SK-N-SH treated with all-trans-retinoic acid at 6 μM for 48 hours (cell line): ENCODE measurements around the gene BMF.
A peak's percentile ranks its signal among the peaks of the same experiment; 100 is the strongest.
"Not testable (repeated sequence)": the region's sequence is repeated elsewhere in the genome, so short reads cannot be mapped to it uniquely, and the experiment has no call there.

Source experiments
- ATAC-seq: fragments of 200-7000 bp; cut with Tn5 transposase; 3 replicates; pipeline ENCODE4 v1.9.1; 2020; ENCODE audit warnings: mild to moderate bottlenecking, moderate library complexity
- ARNTL ChIP-seq: fragments of 450-650 bp; formaldehyde crosslinking; IDR thresholded peaks from 2 replicates; pipeline ENCODE4 v1.5.0; 2020; ENCODE audit warnings: low read depth, mild to moderate bottlenecking, moderate library complexity, borderline replicate concordance
- CSDC2 ChIP-seq: fragments of 250-450 bp; sonication (Bioruptor Pico); IDR thresholded peaks from 2 replicates; pipeline ENCODE4 v1.5.0; 2020; ENCODE audit warnings: mild to moderate bottlenecking, moderate library complexity
- ESRRG ChIP-seq: fragments of 250-450 bp; sonication (Bioruptor Pico); IDR thresholded peaks from 2 replicates; pipeline ENCODE4 v1.6.1; 2021; ENCODE audit warnings: mild to moderate bottlenecking
- GLIS3 ChIP-seq: fragments of 250-450 bp; sonication (Bioruptor Pico); IDR thresholded peaks from 2 replicates; pipeline ENCODE4 v1.5.0; 2020; ENCODE audit warnings: mild to moderate bottlenecking, moderate library complexity
- ISL1 ChIP-seq: fragments of 250-450 bp; sonication (Bioruptor Pico); IDR thresholded peaks from 2 replicates; pipeline ENCODE4 v2.1.2; 2022; ENCODE audit warnings: mild to moderate bottlenecking, moderate library complexity
- OSR1 ChIP-seq: fragments of 250-450 bp; sonication (Bioruptor Pico); IDR thresholded peaks from 2 replicates; pipeline ENCODE4 v1.8.0; 2022; ENCODE audit warnings: moderate library complexity, mild to moderate bottlenecking, inconsistent platforms
- PPARA ChIP-seq: fragments of 250-450 bp; sonication (Bioruptor Pico); IDR thresholded peaks from 2 replicates; pipeline ENCODE4 v1.5.0; 2020; ENCODE audit warnings: mild to moderate bottlenecking, borderline replicate concordance
- RARB ChIP-seq: fragments of 250-450 bp; sonication (Bioruptor Pico); IDR thresholded peaks from 2 replicates; pipeline ENCODE4 v1.8.0; 2021; ENCODE audit warnings: mild to moderate bottlenecking, moderate library complexity
- TCF4 ChIP-seq: fragments of 250-450 bp; sonication (Bioruptor Pico); IDR thresholded peaks from 2 replicates; pipeline ENCODE4 v1.8.0; 2021; ENCODE audit warnings: mild to moderate bottlenecking, moderate library complexity, borderline replicate concordance
- ZFP3 ChIP-seq: fragments of 250-450 bp; sonication (Bioruptor Pico); IDR thresholded peaks from 2 replicates; pipeline ENCODE4 v1.5.0; 2020; ENCODE audit warnings: mild to moderate bottlenecking, moderate library complexity
- ZFP30 ChIP-seq: fragments of 450-650 bp; formaldehyde crosslinking; IDR thresholded peaks from 2 replicates; pipeline ENCODE4 v1.5.0; 2022; ENCODE audit warnings: mild to moderate bottlenecking, moderate library complexity
- ZNF565 ChIP-seq: fragments of 450-650 bp; formaldehyde crosslinking; conservative IDR thresholded peaks from 2 replicates; pipeline ENCODE4 v1.5.0; 2020; ENCODE audit warnings: low read depth, mild to moderate bottlenecking, moderate library complexity
- ZNF70 ChIP-seq: fragments of 450-650 bp; formaldehyde crosslinking; IDR thresholded peaks from 2 replicates; pipeline ENCODE4 v1.5.0; 2020; ENCODE audit warnings: mild to moderate bottlenecking, moderate library complexity
- ZNF8 ChIP-seq: fragments of 450-650 bp; formaldehyde crosslinking; IDR thresholded peaks from 2 replicates; pipeline ENCODE4 v1.5.0; 2020; ENCODE audit warnings: mild to moderate bottlenecking, moderate library complexity
- TF ChIP-seq, protein P1 (sequence below): fragments of 250-450 bp; sonication (Bioruptor Pico); IDR thresholded peaks from 2 replicates; pipeline ENCODE4 v1.8.0; 2021; ENCODE audit warnings: low read depth, mild to moderate bottlenecking, moderate library complexity, borderline replicate concordance
- TF ChIP-seq, protein P2 (sequence below): fragments of 250-450 bp; sonication (Bioruptor Pico); IDR thresholded peaks from 2 replicates; pipeline ENCODE4 v1.5.1; 2021; ENCODE audit warnings: mild to moderate bottlenecking, moderate library complexity
- TF ChIP-seq, protein P3 (sequence below): fragments of 250-450 bp; sonication (Bioruptor Pico); IDR thresholded peaks from 2 replicates; pipeline ENCODE4 v1.8.0; 2020; ENCODE audit warnings: mild to moderate bottlenecking, moderate library complexity, borderline replicate concordance

BMF gene

DNA sequence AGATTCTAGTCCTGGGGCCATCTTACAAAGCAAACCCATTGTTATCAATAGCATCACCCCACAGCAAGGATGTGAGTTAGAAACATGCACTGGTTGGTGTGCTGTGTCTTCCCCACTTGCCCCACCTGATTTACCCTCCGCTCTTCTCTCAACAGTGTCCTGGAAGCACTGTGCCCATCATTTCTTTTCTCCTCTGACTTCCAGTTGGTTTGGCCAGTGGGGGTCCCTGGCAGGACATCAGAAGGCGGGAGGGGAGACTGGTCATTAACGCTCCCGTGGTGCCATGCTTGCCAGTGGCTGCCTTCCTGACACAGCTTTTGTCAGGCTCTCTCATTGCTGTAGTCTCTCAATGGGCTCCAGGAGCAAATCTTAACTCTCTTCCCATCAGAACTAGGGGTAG lies 40.7 kb upstream of the BMF start:
- no peak for ATAC-seq
- TF ChIP-seq GLIS3 (CRISPR knock-in tag) (no peak), RARB (CRISPR knock-in tag) (no peak), OSR1 (no peak), ESRRG (CRISPR knock-in tag) (no peak), ARNTL (CRISPR knock-in tag) (no peak)
- TF ChIP-seq, protein P1, sequence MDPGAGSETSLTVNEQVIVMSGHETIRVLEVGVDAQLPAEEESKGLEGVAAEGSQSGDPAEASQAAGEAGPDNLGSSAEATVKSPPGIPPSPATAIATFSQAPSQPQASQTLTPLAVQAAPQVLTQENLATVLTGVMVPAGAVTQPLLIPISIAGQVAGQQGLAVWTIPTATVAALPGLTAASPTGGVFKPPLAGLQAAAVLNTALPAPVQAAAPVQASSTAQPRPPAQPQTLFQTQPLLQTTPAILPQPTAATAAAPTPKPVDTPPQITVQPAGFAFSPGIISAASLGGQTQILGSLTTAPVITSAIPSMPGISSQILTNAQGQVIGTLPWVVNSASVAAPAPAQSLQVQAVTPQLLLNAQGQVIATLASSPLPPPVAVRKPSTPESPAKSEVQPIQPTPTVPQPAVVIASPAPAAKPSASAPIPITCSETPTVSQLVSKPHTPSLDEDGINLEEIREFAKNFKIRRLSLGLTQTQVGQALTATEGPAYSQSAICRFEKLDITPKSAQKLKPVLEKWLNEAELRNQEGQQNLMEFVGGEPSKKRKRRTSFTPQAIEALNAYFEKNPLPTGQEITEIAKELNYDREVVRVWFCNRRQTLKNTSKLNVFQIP (CRISPR knock-in tag) = no peak

DNA sequence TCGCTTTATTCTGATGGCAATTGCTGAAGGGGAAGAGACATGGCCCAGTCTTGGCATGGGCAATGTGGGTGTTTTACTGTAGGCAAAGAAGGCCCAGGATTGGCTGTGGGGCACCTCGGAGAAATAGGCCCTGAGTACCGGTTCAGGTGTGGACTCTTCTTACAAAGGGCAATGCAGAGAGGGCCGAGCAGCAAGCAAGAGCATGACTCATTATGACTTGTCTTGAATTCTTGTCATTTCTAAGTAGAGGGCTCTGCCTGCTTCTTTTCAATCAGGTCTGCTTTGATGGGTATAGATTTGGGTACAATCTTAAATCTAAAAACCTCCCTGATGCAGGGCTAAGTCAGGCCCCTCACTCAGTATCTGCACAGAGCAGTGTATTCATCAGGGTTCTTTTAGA lies 37.4 kb upstream of the BMF start:
- peak; percentile 86 for ATAC-seq
- TF ChIP-seq ZNF8 (CRISPR knock-in tag) (no peak), CSDC2 (CRISPR knock-in tag) (no peak), OSR1 (no peak), ARNTL (CRISPR knock-in tag) (no peak), ISL1 (no peak), PPARA (CRISPR knock-in tag) (no peak), ZNF70 (CRISPR knock-in tag) (no peak), ZFP30 (CRISPR knock-in tag) (no peak), ESRRG (CRISPR knock-in tag) (no peak), GLIS3 (CRISPR knock-in tag) (no peak), TCF4 (CRISPR knock-in tag) (no peak), ZFP3 (CRISPR knock-in tag) (no peak), ZNF565 (no peak), RARB (CRISPR knock-in tag) (no peak)
- TF ChIP-seq, protein P1 (CRISPR knock-in tag) = no peak
- TF ChIP-seq, protein P2, sequence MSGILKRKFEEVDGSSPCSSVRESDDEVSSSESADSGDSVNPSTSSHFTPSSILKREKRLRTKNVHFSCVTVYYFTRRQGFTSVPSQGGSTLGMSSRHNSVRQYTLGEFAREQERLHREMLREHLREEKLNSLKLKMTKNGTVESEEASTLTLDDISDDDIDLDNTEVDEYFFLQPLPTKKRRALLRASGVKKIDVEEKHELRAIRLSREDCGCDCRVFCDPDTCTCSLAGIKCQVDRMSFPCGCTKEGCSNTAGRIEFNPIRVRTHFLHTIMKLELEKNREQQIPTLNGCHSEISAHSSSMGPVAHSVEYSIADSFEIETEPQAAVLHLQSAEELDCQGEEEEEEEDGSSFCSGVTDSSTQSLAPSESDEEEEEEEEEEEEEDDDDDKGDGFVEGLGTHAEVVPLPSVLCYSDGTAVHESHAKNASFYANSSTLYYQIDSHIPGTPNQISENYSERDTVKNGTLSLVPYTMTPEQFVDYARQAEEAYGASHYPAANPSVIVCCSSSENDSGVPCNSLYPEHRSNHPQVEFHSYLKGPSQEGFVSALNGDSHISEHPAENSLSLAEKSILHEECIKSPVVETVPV (CRISPR knock-in tag) = no peak

DNA sequence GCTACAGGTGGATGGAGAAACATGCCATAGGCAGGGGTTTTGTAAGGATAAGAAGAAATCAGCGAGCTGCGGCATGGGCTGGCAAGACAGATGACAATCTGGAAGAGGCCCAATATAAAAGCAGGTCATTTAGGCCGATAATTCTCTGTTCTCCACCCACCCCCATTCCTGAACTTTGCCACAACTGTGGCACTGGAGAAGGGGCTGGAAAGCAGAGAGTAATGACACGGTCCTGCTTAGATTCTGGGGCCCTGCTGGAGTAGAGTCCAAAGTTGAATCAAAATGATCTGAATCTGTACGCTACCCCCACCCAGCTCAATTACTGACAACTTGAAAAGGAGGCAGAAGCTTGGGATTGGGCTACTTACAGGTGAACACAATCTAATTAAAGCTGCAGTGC lies 33.7 kb upstream of the BMF start:
- no peak for ATAC-seq
- TF ChIP-seq, protein P1 (CRISPR knock-in tag) = no peak
- TF ChIP-seq PPARA (CRISPR knock-in tag) = no peak
- TF ChIP-seq, protein P3, sequence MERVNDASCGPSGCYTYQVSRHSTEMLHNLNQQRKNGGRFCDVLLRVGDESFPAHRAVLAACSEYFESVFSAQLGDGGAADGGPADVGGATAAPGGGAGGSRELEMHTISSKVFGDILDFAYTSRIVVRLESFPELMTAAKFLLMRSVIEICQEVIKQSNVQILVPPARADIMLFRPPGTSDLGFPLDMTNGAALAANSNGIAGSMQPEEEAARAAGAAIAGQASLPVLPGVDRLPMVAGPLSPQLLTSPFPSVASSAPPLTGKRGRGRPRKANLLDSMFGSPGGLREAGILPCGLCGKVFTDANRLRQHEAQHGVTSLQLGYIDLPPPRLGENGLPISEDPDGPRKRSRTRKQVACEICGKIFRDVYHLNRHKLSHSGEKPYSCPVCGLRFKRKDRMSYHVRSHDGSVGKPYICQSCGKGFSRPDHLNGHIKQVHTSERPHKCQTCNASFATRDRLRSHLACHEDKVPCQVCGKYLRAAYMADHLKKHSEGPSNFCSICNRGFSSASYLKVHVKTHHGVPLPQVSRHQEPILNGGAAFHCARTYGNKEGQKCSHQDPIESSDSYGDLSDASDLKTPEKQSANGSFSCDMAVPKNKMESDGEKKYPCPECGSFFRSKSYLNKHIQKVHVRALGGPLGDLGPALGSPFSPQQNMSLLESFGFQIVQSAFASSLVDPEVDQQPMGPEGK (CRISPR knock-in tag) = no peak

DNA sequence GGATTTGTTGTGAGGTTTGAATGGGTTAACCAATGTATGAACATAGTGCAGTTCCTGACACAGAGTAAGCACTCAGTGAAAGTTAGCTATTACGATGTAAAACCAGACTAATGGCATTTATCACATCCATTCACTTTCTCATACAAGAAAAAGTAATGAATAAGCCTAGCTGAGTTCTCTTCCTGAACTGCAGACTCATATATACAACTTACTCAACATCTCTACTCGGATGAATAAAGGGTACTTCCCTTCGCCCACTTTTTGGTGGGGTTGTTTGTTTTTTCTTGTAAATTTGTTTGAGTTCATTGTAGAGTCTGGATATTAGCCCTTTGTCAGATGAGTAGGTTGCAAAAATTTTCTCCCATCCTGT lies 29.5 kb upstream of the BMF start:
- ATAC-seq = not testable (repeated sequence)
